Fibroblast of lung (primary cell): ENCODE data around the gene ADAMTS14.

Source experiments
- EZH2 ChIP-seq: IDR thresholded peaks from 2 replicates; pipeline ENCODE4 v1.5.1; 2012; ENCODE audit warnings: low read length, control low read depth, mild to moderate bottlenecking; ENCODE audit errors: missing control alignments
- TF ChIP-seq, protein P1 (sequence below), 2 donors: IDR thresholded peaks in 1 of 2; conservative IDR thresholded peaks in 1 of 2; 1 replicate in 1 of 2; 2 replicates in 1 of 2; pipeline ENCODE4 v1.5.1; 2011 to 2012; ENCODE audit warnings: low read length in 2 of 2, control low read depth in 1 of 2, inconsistent platforms in 1 of 2, low read depth in 1 of 2, mild to moderate bottlenecking in 1 of 2

- TF ChIP-seq, protein P1, sequence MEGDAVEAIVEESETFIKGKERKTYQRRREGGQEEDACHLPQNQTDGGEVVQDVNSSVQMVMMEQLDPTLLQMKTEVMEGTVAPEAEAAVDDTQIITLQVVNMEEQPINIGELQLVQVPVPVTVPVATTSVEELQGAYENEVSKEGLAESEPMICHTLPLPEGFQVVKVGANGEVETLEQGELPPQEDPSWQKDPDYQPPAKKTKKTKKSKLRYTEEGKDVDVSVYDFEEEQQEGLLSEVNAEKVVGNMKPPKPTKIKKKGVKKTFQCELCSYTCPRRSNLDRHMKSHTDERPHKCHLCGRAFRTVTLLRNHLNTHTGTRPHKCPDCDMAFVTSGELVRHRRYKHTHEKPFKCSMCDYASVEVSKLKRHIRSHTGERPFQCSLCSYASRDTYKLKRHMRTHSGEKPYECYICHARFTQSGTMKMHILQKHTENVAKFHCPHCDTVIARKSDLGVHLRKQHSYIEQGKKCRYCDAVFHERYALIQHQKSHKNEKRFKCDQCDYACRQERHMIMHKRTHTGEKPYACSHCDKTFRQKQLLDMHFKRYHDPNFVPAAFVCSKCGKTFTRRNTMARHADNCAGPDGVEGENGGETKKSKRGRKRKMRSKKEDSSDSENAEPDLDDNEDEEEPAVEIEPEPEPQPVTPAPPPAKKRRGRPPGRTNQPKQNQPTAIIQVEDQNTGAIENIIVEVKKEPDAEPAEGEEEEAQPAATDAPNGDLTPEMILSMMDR (conservative IDR thresholded peaks at IDR 0.05 in 1 of 2, IDR thresholded peaks at IDR 0.05 in 1 of 2; ENCODE audit: low read depth in 1 of 2, low read length in 2 of 2): no peak
- no peak for TF ChIP-seq EZH2
Measured at GRCh38 chr10:70648427-70648826, 23.9 kb upstream of the ADAMTS14 start.
